ENCODE measurements around the gene NEURL2.

The NEURL2 gene, protein sequence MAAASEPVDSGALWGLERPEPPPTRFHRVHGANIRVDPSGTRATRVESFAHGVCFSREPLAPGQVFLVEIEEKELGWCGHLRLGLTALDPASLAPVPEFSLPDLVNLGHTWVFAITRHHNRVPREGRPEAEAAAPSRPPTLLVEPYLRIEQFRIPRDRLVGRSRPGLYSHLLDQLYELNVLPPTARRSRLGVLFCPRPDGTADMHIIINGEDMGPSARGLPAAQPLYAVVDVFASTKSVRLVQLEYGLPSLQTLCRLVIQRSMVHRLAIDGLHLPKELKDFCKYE

DNA sequence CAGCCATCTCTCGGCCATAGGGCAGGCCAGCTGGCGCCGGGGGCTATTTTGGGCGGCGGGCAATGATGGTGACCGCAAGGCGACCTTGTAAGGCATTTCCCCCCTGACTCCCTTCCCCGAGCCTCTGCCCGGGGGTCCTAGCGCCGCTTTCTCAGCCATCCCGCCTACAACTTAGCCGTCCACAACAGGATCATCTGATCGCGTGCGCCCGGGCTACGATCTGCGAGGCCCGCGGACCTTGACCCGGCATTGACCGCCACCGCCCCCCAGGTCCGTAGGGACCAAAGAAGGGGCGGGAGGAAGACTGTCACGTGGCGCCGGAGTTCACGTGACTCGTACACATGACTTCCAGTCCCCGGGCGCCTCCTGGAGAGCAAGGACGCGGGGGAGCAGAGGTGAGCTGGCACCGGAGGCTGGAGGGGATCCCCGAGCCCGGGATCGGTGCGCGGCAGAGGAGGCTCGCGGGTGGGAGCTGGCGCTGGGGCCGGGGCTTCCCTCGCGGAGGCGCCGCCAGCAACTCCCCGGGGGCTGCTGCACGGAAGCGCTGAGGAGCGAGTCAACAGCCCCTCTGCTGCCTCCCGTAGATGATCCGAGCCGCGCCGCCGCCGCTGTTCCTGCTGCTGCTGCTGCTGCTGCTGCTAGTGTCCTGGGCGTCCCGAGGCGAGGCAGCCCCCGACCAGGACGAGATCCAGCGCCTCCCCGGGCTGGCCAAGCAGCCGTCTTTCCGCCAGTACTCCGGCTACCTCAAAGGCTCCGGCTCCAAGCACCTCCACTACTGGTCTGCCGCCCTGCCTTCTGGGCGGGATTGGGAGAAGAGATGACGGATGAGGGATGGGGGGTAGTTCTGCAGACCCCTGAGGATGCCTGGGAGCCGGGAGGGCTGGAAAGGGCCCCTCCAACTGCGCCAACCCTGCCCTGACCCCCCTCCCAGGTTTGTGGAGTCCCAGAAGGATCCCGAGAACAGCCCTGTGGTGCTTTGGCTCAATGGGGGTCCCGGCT is at the start of gene NEURL2, which contains the start of gene CTSA:
NEURL2 (minus strand) TSS at position 224 of the 999 bp plus-strand sequence; CDS start at position 7, 217 bp downstream.
CTSA (plus strand) TSS at position 351 of the 999 bp plus-strand sequence; CDS start at position 585, 234 bp downstream.
- TF ChIP-seq, protein P1, sequence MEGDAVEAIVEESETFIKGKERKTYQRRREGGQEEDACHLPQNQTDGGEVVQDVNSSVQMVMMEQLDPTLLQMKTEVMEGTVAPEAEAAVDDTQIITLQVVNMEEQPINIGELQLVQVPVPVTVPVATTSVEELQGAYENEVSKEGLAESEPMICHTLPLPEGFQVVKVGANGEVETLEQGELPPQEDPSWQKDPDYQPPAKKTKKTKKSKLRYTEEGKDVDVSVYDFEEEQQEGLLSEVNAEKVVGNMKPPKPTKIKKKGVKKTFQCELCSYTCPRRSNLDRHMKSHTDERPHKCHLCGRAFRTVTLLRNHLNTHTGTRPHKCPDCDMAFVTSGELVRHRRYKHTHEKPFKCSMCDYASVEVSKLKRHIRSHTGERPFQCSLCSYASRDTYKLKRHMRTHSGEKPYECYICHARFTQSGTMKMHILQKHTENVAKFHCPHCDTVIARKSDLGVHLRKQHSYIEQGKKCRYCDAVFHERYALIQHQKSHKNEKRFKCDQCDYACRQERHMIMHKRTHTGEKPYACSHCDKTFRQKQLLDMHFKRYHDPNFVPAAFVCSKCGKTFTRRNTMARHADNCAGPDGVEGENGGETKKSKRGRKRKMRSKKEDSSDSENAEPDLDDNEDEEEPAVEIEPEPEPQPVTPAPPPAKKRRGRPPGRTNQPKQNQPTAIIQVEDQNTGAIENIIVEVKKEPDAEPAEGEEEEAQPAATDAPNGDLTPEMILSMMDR (IDR thresholded peaks at IDR 0.05; ENCODE audit: insufficient read depth, low read length, missing control alignments), result peak; percentile 12
- POLR2A ChIA-PET, result interaction anchor here (0.6 to 2.8 kb wide), 8 partner anchors 9 to 80 kb away, joined by 3 to 21 read pairs (median 4); partner anchors contain the start of genes PCIF1 and ZSWIM1
- H3K4me3 ChIP-seq (ENCODE audit: low read depth, low read length), result peak within 1 kb of the TSS; percentile 80
- CTCF ChIA-PET, result interaction anchor here (1.0 to 5.3 kb wide), 15 partner anchors 8 to 96 kb away, joined by 3 to 50 read pairs (median 10); partner anchors contain the start of gene ZSWIM1
- DNase-seq (ENCODE audit: low read depth, low spot score), result peak; percentile 54

DNA sequence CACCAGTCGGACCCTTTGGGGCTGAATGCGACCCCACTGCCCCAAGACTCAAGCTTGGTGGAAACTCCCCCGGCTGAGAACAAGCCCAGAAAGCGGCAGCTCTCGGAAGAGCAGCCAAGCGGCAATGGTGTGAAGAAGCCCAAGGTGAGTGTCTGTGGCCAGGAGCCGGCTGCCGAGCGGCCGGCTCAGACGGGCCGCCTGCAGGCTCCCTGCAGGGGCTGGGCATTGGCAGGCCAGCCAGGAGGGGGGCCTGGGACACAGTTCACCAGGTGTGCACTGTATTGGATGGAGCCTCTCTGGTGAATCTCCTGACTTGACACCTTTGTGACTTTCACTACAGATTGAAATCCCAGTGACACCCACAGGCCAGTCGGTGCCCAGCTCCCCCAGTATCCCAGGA is 49.5 kb upstream of the NEURL2 start:
- no peak for DNase-seq (ENCODE audit: low read depth, low spot score)
- CTCF ChIA-PET, result interaction anchor here (1.3 to 5.6 kb wide), 2 partner anchors 29 to 141 kb away, joined by 6 to 55 read pairs; no protein-coding TSS in a partner anchor
- POLR2A ChIA-PET, result no interaction called here
- H3K4me3 ChIP-seq (ENCODE audit: low read depth, low read length), result no peak overlapping the region
- TF ChIP-seq, protein P1 (IDR thresholded peaks at IDR 0.05; ENCODE audit: insufficient read depth, low read length, missing control alignments), result no peak

DNA sequence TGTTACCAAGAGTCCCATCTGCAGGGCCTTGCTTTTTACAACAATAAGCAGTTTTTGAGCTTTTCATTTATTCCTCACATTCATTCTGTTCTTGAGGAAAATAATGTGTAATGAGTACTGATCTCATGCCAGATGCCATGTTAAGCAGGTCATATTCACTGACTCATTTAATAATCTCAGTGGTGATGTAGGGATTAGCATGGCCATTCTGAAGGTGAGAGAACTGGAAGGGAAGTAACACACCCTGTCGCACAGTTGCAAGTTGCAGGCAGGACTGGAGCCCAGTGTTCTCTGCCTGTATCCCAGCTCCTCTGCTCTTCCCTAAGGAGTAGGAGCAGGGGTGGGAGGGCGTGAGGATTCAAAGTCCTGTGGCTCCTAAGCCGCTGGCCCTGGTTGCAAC is 49.0 kb upstream of the NEURL2 start:
- no peak overlapping the region for H3K4me3 ChIP-seq (ENCODE audit: low read depth, low read length)
- ChIA-PET CTCF (interaction anchor here (0.9 to 5.6 kb wide), 3 partner anchors 21 to 141 kb away, joined by 3 to 55 read pairs (median 6); no protein-coding TSS in a partner anchor), POLR2A (interaction anchor here (0.5 kb wide), 1 partner anchor 36 kb away, joined by 3 read pairs; no protein-coding TSS in a partner anchor)
- TF ChIP-seq, protein P1 (IDR thresholded peaks at IDR 0.05; ENCODE audit: insufficient read depth, low read length, missing control alignments), result no peak
- DNase-seq (ENCODE audit: low read depth, low spot score), result no peak

DNA sequence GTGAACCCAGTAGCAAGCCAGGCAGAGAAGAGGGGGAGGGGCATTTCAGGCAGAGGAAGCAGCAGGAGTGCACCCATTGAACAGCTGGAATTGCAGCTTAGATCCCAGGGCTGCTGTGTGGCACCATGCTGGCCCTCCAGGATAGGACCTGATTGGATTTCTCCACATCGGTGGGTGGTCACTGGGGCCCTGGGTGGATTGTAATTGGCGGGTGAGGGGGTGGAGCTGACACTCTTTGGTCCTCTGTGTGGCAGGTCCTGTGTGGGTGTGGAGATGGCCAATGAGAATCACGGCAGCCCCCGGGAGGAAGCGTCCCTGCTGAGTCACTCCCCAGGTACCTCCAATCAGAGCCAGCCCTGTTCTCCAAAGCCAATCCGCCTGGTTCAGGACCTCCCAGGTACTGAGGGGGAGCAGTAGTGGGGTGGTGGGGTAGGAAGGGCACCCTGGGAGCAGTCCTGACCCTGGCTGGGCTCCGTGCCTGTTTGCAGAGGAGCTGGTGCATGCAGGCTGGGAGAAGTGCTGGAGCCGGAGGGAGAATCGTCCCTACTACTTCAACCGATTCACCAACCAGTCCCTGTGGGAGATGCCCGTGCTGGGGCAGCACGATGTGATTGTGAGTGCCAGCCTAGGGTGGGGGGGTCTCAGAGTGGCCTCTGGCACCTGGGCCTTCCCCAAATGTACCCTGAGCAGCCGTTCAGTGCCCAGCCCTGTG is 47.9 kb upstream of the NEURL2 start:
- ChIA-PET CTCF (interaction anchor here (0.9 to 5.6 kb wide), 3 partner anchors 10 to 30 kb away, joined by 3 to 55 read pairs (median 7); no protein-coding TSS in a partner anchor), POLR2A (no interaction called here)
- DNase-seq (ENCODE audit: low read depth, low spot score), result no peak
- H3K4me3 ChIP-seq (ENCODE audit: low read depth, low read length), result no peak overlapping the region
- TF ChIP-seq, protein P1 (IDR thresholded peaks at IDR 0.05; ENCODE audit: insufficient read depth, low read length, missing control alignments), result no peak

DNA sequence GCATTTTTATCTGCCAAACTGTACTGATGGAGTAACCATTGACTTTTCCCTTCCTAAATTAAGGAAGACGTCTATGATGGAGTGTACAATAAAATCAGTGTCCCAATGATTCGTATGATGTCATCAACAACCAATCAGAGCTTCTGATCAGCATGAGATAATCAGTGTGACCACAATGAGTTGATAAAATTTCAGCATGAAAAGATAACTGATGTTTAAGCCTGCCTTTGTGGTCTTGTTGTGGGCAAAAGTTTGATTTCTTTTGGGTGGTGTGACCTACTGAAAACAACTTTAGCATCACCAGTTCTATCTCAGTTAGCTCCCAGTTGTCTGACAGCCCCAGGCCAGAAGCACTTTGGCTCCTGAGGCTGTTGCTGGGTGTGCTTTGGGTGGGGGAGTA is 46.8 kb upstream of the NEURL2 start:
- no peak for DNase-seq (ENCODE audit: low read depth, low spot score)
- TF ChIP-seq, protein P1 (IDR thresholded peaks at IDR 0.05; ENCODE audit: insufficient read depth, low read length, missing control alignments), result no peak
- no peak overlapping the region for H3K4me3 ChIP-seq (ENCODE audit: low read depth, low read length)
- POLR2A ChIA-PET, result no interaction called here
- CTCF ChIA-PET, result interaction anchor here (1.1 to 5.6 kb wide), 4 partner anchors 11 to 138 kb away, joined by 3 to 55 read pairs (median 8); no protein-coding TSS in a partner anchor
